Activated CD4-positive, alpha-beta T cell treated with anti-CD3 and anti-CD28 coated beads for 36 hours (primary cell): ENCODE data around the gene DNAL1. TPM values are rescaled to one million over a fixed set of nuclear protein-coding genes. Genes with fewer than 3 reads are reported as not detected.

Experiments used
- ATAC-seq: fragments of 200-7000 bp; cut with Tn5 transposase; one replicate; pipeline ENCODE4 v1.10.0; 2021; ENCODE audit warnings: mild to moderate bottlenecking, moderate library complexity
- CTCF ChIA-PET: fragments of 350-600 bp; sonication (Branson Sonifier 250); formaldehyde crosslinking; loops from one replicate; lab custom pipeline; 2021; ENCODE audit warnings: antibody characterized with exemption; lab: Charles Lee
- POLR2A ChIA-PET: fragments of 350-600 bp; sonication (Branson Sonifier 250); formaldehyde crosslinking; loops from one replicate; lab custom pipeline; 2021; ENCODE audit warnings: antibody characterized with exemption, inconsistent platforms; lab: Charles Lee
- DNase-seq: peaks from one replicate; pipeline ENCODE4 v3.0.0-alpha.2; 2020
- H3K27ac Mint-ChIP-seq: one replicate; pipeline ENCODE4 v1.8.0; 2021; ENCODE audit warnings: mixed read lengths
- H3K27me3 Mint-ChIP-seq: one replicate; pipeline ENCODE4 v1.8.0; 2021; ENCODE audit warnings: mixed read lengths
- H3K36me3 Mint-ChIP-seq: one replicate; pipeline ENCODE4 v1.8.0; 2021; ENCODE audit warnings: low read depth, mixed read lengths
- H3K4me1 Mint-ChIP-seq: one replicate; pipeline ENCODE4 v1.8.0; 2021; ENCODE audit warnings: mixed read lengths
- H3K4me3 Mint-ChIP-seq: one replicate; pipeline ENCODE4 v1.8.0; 2021; ENCODE audit warnings: mild to moderate bottlenecking, moderate library complexity, mixed read lengths
- H3K9me3 Mint-ChIP-seq: one replicate; pipeline ENCODE4 v1.8.0; 2021; ENCODE audit warnings: low read depth, mixed read lengths
- intact Hi-C, 2 experiments: fragments of 100-400 bp; cut with DNase I in 1 of 2; cut with micrococcal nuclease in 1 of 2; formaldehyde crosslinking; loops; one replicate each; pipeline versions ENCODE4 v1.14.2 to v1.15.1; 2022 to 2024; cut with DNase I, micrococcal nuclease
- total RNA-seq, 2 experiments: library from RNA; stranded (reverse); gene quantifications; one replicate each; pipeline ENCODE4 v1.2.3, GENCODE V29; 2021

The DNAL1 gene
- total RNA-seq, 2 experiments from 2014 or later, result 3.7 to 6.8 TPM

- POLR2A ChIA-PET, result no interaction called here
- no peak for ATAC-seq
- no peak overlapping the region for H3K4me3 Mint-ChIP-seq
- peaks cover 3% of the 10 kb centered on the region for H3K4me1 Mint-ChIP-seq
- no peaks in the 10 kb centered on the region for H3K9me3 Mint-ChIP-seq
- no peaks in the 10 kb centered on the region for H3K27me3 Mint-ChIP-seq
- DNase-seq, result no peak
- CTCF ChIA-PET, result no interaction called here
- H3K27ac Mint-ChIP-seq, result no peak overlapping the region
- H3K36me3 Mint-ChIP-seq, result peaks cover 1% of the 10 kb centered on the region
- intact Hi-C loops, result no loop called here
These were observed 23.1 kb downstream of the DNAL1 start for GRCh38 chr14:73667854-73668253.

GRCh38 chr14:73674986-73675385, 30.2 kb downstream of the DNAL1 start:
- DNase-seq, result no peak
- Mint-ChIP-seq H3K27ac (no peak overlapping the region), H3K4me1 (no peaks in the 10 kb centered on the region), H3K4me3 (no peak overlapping the region), H3K9me3 (no peaks in the 10 kb centered on the region), H3K27me3 (no peaks in the 10 kb centered on the region), H3K36me3 (peaks cover 2% of the 10 kb centered on the region)
- intact Hi-C loops, result no loop called here
- no peak for ATAC-seq
- ChIA-PET POLR2A (no interaction called here), CTCF (interaction anchor here (0.5 kb wide), 1 partner anchor 610 kb away, joined by 3 read pairs; no protein-coding TSS in a partner anchor)

GRCh38 chr14:73678698-73679097, 33.9 kb downstream of the DNAL1 start:
- Mint-ChIP-seq H3K4me3 (no peak overlapping the region), H3K27me3 (no peaks in the 10 kb centered on the region), H3K36me3 (peaks cover 2% of the 10 kb centered on the region), H3K9me3 (no peaks in the 10 kb centered on the region), H3K4me1 (no peaks in the 10 kb centered on the region), H3K27ac (no peak overlapping the region)
- ChIA-PET CTCF (interaction anchor here (0.6 to 1.7 kb wide), 3 partner anchors 17 to 97 kb away, joined by 3 read pairs; no protein-coding TSS in a partner anchor), POLR2A (interaction anchor here (0.7 kb wide), 1 partner anchor 258 kb away, joined by 7 read pairs; no protein-coding TSS in a partner anchor)
- DNase-seq, result no peak
- intact Hi-C loops, result no loop called here
- ATAC-seq, result no peak

GRCh38 chr14:73680821-73681220, 36.0 kb downstream of the DNAL1 start:
- ChIA-PET POLR2A (no interaction called here), CTCF (interaction anchor here (0.6 kb wide), 1 partner anchor 48 kb away, joined by 6 read pairs; no protein-coding TSS in a partner anchor)
- ATAC-seq (no peak), DNase-seq (no peak)
- no peak overlapping the region for H3K4me3 Mint-ChIP-seq
- no peak overlapping the region for H3K27ac Mint-ChIP-seq
- H3K9me3 Mint-ChIP-seq, result no peaks in the 10 kb centered on the region
- no peaks in the 10 kb centered on the region for H3K27me3 Mint-ChIP-seq
- H3K4me1 Mint-ChIP-seq, result no peaks in the 10 kb centered on the region
- intact Hi-C loops, result no loop called here
- peaks cover 2% of the 10 kb centered on the region for H3K36me3 Mint-ChIP-seq

- ATAC-seq (no peak), DNase-seq (no peak)
- H3K27me3 Mint-ChIP-seq, result no peaks in the 10 kb centered on the region
- intact Hi-C loops, result no loop called here
- H3K9me3 Mint-ChIP-seq, result no peaks in the 10 kb centered on the region
- H3K36me3 Mint-ChIP-seq, result no peaks in the 10 kb centered on the region
- H3K4me1 Mint-ChIP-seq, result no peaks in the 10 kb centered on the region
- H3K27ac Mint-ChIP-seq, result no peak overlapping the region
- H3K4me3 Mint-ChIP-seq, result no peak overlapping the region
- ChIA-PET CTCF (interaction anchor here (0.5 kb wide), 1 partner anchor 114 kb away, joined by 6 read pairs; no protein-coding TSS in a partner anchor), POLR2A (no interaction called here)
These were observed 39.8 kb downstream of the DNAL1 start for GRCh38 chr14:73684627-73685026.

GRCh38 chr14:73685328-73685727, 40.5 kb downstream of the DNAL1 start:
- Mint-ChIP-seq H3K9me3 (no peaks in the 10 kb centered on the region), H3K27me3 (no peaks in the 10 kb centered on the region), H3K27ac (no peak overlapping the region), H3K4me1 (no peaks in the 10 kb centered on the region), H3K36me3 (no peaks in the 10 kb centered on the region), H3K4me3 (no peak overlapping the region)
- DNase-seq (no peak), ATAC-seq (no peak)
- ChIA-PET POLR2A (no interaction called here), CTCF (no interaction called here)
- intact Hi-C loops, result no loop called here

- ATAC-seq, result no peak
These were observed 42.1 kb downstream of the DNAL1 start for GRCh38 chr14:73686901-73687300.

GRCh38 chr14:73694083-73694482, 49.3 kb downstream of the DNAL1 start:
- ATAC-seq (no peak), DNase-seq (no peak)
- H3K9me3 Mint-ChIP-seq, result no peaks in the 10 kb centered on the region
- ChIA-PET POLR2A (no interaction called here), CTCF (interaction anchor here (0.5 to 1.1 kb wide), 3 partner anchors 8 to 691 kb away, joined by 3 read pairs; no protein-coding TSS in a partner anchor)
- peaks cover 5% of the 10 kb centered on the region for H3K36me3 Mint-ChIP-seq
- peaks cover 28% of the 10 kb centered on the region for H3K4me1 Mint-ChIP-seq
- H3K27ac Mint-ChIP-seq, result no peak overlapping the region
- no peak overlapping the region for H3K4me3 Mint-ChIP-seq
- intact Hi-C loops, result no loop called here
- no peaks in the 10 kb centered on the region for H3K27me3 Mint-ChIP-seq

More at GRCh38 chr14:73686901-73687300, 42.1 kb downstream of the DNAL1 start:
- ChIA-PET CTCF (interaction anchor here (0.8 to 1.2 kb wide), 3 partner anchors 23 to 347 kb away, joined by 3 read pairs; no protein-coding TSS in a partner anchor), POLR2A (no interaction called here)
- H3K4me3 Mint-ChIP-seq, result no peak overlapping the region
- intact Hi-C loops, result no loop called here
- no peaks in the 10 kb centered on the region for H3K9me3 Mint-ChIP-seq
- H3K4me1 Mint-ChIP-seq, result no peaks in the 10 kb centered on the region
- no peak overlapping the region for H3K27ac Mint-ChIP-seq
- H3K36me3 Mint-ChIP-seq, result no peaks in the 10 kb centered on the region
- no peak for DNase-seq
- no peaks in the 10 kb centered on the region for H3K27me3 Mint-ChIP-seq

- H3K4me3 Mint-ChIP-seq, result no peak overlapping the region
These were observed 50.3 kb downstream of the DNAL1 start for GRCh38 chr14:73695082-73695481.

GRCh38 chr14:73695997-73696396, 51.2 kb downstream of the DNAL1 start:
- peaks cover 45% of the 10 kb centered on the region for H3K4me1 Mint-ChIP-seq
- ATAC-seq (peak; percentile 62), DNase-seq (no peak)
- CTCF ChIA-PET, result interaction anchor here (1.9 to 2.0 kb wide), 2 partner anchors 14 to 62 kb away, joined by 4 read pairs; no protein-coding TSS in a partner anchor
- peak overlapping the region; percentile 46 for H3K4me3 Mint-ChIP-seq
- H3K27me3 Mint-ChIP-seq, result no peaks in the 10 kb centered on the region
- POLR2A ChIA-PET, result no interaction called here
- peaks cover 5% of the 10 kb centered on the region for H3K36me3 Mint-ChIP-seq
- H3K9me3 Mint-ChIP-seq, result no peaks in the 10 kb centered on the region
- peak overlapping the region; percentile 92 for H3K27ac Mint-ChIP-seq
- intact Hi-C loops, result loop anchor here (1.0 to 5.0 kb wide), 6 partner anchors 17 to 389 kb away; partner anchors contain the start of genes ALDH6A1 (in 1 of the 2), DNAL1 (in 1 of the 2) and LIN52 (in 1 of the 2)

More at GRCh38 chr14:73695082-73695481, 50.3 kb downstream of the DNAL1 start:
- ChIA-PET CTCF (interaction anchor here (1.0 kb wide), 1 partner anchor 16 kb away, joined by 3 read pairs; no protein-coding TSS in a partner anchor), POLR2A (no interaction called here)
- Mint-ChIP-seq H3K27ac (no peak overlapping the region), H3K4me1 (peaks cover 36% of the 10 kb centered on the region), H3K27me3 (no peaks in the 10 kb centered on the region), H3K36me3 (peaks cover 5% of the 10 kb centered on the region), H3K9me3 (no peaks in the 10 kb centered on the region)
- ATAC-seq (no peak), DNase-seq (no peak)
- intact Hi-C loops, result loop anchor here in 1 of 2 experiments (5.0 kb wide), 1 partner anchor 53 kb away; the partner anchor contains the start of gene DNAL1

GRCh38 chr14:73696466-73697400, 51.9 kb downstream of the DNAL1 start:
- POLR2A ChIA-PET, result no interaction called here
- DNase-seq, result no peak
- Mint-ChIP-seq H3K27ac (peak overlapping the region; percentile 92), H3K4me1 (peaks cover 50% of the 10 kb centered on the region), H3K27me3 (no peaks in the 10 kb centered on the region), H3K9me3 (no peaks in the 10 kb centered on the region), H3K36me3 (peaks cover 5% of the 10 kb centered on the region), H3K4me3 (peak overlapping the region; percentile 46)
- peak; percentile 87 for ATAC-seq
- CTCF ChIA-PET, result interaction anchor here (1.0 to 2.0 kb wide), 4 partner anchors 14 to 415 kb away, joined by 3 to 4 read pairs (median 4); no protein-coding TSS in a partner anchor
- intact Hi-C loops, result loop anchor here (1.0 to 5.0 kb wide), 8 partner anchors 16 to 403 kb away; partner anchors contain the start of genes ALDH6A1 (in 1 of the 2), DNAL1 (in 1 of the 2) and LIN52 (in 1 of the 2)
